ENCODE results near the gene DEFB132. TPM values are rescaled to one million over a fixed set of nuclear protein-coding genes. Genes with fewer than 3 reads are reported as not detected.

Gene DEFB132
- total RNA-seq, 1 experiment from 2014 or later: not detected

DNA sequence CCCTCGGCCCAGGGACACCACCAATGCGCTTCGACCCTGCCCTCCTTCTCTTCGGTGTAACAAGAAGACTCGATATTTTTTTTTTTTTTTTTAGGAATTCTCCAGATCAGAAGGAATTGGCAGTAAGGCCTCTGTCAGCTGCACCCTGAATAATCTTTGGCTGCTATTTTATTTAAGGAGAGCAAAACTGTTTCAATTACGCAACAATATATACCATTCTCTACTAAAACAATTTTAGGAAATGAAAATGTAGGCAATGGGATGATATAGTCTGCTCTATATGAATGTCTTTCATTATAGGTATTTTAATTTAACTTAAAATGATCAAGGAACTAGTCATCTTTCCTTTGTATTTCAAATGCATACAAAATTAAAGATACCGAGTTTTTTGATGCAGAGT lies 53.1 kb downstream of the DEFB132 start:
- TSS peak; percentile 91 for BruUV-seq (replicated peaks)
- POLR2A ChIA-PET (ENCODE audit: low non-redundant PET): interaction anchor here (0.9 to 1.0 kb wide), 2 partner anchors 14 to 15 kb away, joined by 9 to 10 read pairs; partner anchors contain the start of gene ZCCHC3
- Histone ChIP-seq H3K27me3 (replicated peaks; ENCODE audit: insufficient read depth, low read depth, low read length, poor library complexity) (no peaks in the 10 kb centered on the region), H3K4me3 (ENCODE audit: low read depth, low read length, poor library complexity, severe bottlenecking) (peak overlapping the region; percentile 42), H3K27ac (ENCODE audit: low read depth, low read length, poor library complexity, severe bottlenecking) (peak overlapping the region; percentile 94), H3K36me3 (ENCODE audit: insufficient read depth, low read length, poor library complexity, severe bottlenecking) (no peaks in the 10 kb centered on the region), H3K4me1 (ENCODE audit: insufficient read depth, low read length, poor library complexity, severe bottlenecking) (peaks cover 32% of the 10 kb centered on the region), H3K9me3 (ENCODE audit: low read depth, low read length, poor library complexity, severe bottlenecking) (no peaks in the 10 kb centered on the region)
- no peak for TF ChIP-seq EZH2 (IDR thresholded peaks at IDR 0.05; ENCODE audit: borderline replicate concordance, low read depth, low read length, poor library complexity, severe bottlenecking)
- TF ChIP-seq, protein P1, sequence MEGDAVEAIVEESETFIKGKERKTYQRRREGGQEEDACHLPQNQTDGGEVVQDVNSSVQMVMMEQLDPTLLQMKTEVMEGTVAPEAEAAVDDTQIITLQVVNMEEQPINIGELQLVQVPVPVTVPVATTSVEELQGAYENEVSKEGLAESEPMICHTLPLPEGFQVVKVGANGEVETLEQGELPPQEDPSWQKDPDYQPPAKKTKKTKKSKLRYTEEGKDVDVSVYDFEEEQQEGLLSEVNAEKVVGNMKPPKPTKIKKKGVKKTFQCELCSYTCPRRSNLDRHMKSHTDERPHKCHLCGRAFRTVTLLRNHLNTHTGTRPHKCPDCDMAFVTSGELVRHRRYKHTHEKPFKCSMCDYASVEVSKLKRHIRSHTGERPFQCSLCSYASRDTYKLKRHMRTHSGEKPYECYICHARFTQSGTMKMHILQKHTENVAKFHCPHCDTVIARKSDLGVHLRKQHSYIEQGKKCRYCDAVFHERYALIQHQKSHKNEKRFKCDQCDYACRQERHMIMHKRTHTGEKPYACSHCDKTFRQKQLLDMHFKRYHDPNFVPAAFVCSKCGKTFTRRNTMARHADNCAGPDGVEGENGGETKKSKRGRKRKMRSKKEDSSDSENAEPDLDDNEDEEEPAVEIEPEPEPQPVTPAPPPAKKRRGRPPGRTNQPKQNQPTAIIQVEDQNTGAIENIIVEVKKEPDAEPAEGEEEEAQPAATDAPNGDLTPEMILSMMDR (conservative IDR thresholded peaks at IDR 0.05; ENCODE audit: low read depth, low read length): no peak
- no peak for DNase-seq (ENCODE audit: low spot score)
- CTCF ChIA-PET: interaction anchor here (0.5 to 1.2 kb wide), 3 partner anchors 13 to 20 kb away, joined by 4 read pairs; no protein-coding TSS in a partner anchor
- intact Hi-C loops (cut with micrococcal nuclease; ENCODE audit: unreplicated experiment): loop anchor here (1.0 kb wide), 1 partner anchor 15 kb away; the partner anchor contains the start of gene SOX12

Other genes with a start within 250 kb of the DEFB132 start
- not detected in 2 replicates for gene DEFB125, start 170.1 kb upstream of the DEFB132 start, total RNA-seq (2021)
- gene DEFB126, start 115.1 kb upstream of the DEFB132 start, total RNA-seq (2021): not detected in 2 replicates
- not detected in 2 replicates for gene DEFB127, start 100.3 kb upstream of the DEFB132 start, total RNA-seq (2021)
- not detected in 2 replicates for gene DEFB128, start 68.0 kb upstream of the DEFB132 start, total RNA-seq (2021)
- gene DEFB129, start 30.5 kb upstream of the DEFB132 start, total RNA-seq (2021): not detected in 2 replicates
- 21.7 and 26.3 TPM in 2 replicates for gene C20orf96, start 33.0 kb downstream of the DEFB132 start, total RNA-seq (2021)
- gene ZCCHC3, start 39.8 kb downstream of the DEFB132 start, total RNA-seq (2021): 38.0 and 39.6 TPM in 2 replicates
- 41.0 and 51.0 TPM in 2 replicates for gene SOX12, start 67.8 kb downstream of the DEFB132 start, total RNA-seq (2021)
- 43.4 and 55.4 TPM in 2 replicates for gene NRSN2, start 89.4 kb downstream of the DEFB132 start, total RNA-seq (2021)
- 43.4 and 59.6 TPM in 2 replicates for gene TRIB3, start 123.0 kb downstream of the DEFB132 start, total RNA-seq (2021)
- gene RBCK1, start 150.6 kb downstream of the DEFB132 start, total RNA-seq (2021): 71.9 and 72.0 TPM in 2 replicates
- gene TBC1D20, start 204.8 kb downstream of the DEFB132 start, total RNA-seq (2021): 31.8 and 34.3 TPM in 2 replicates